GM19438 (cell line): Measurements from ENCODE around the gene UBE2A.

Experiments
- ATAC-seq: cut with Tn5 transposase; IDR thresholded peaks from one replicate; pipeline ENCODE4 v1.9.1; 2021; ENCODE audit warnings: low read depth; ENCODE audit not compliant: unreplicated experiment

UBE2A gene

DNA sequence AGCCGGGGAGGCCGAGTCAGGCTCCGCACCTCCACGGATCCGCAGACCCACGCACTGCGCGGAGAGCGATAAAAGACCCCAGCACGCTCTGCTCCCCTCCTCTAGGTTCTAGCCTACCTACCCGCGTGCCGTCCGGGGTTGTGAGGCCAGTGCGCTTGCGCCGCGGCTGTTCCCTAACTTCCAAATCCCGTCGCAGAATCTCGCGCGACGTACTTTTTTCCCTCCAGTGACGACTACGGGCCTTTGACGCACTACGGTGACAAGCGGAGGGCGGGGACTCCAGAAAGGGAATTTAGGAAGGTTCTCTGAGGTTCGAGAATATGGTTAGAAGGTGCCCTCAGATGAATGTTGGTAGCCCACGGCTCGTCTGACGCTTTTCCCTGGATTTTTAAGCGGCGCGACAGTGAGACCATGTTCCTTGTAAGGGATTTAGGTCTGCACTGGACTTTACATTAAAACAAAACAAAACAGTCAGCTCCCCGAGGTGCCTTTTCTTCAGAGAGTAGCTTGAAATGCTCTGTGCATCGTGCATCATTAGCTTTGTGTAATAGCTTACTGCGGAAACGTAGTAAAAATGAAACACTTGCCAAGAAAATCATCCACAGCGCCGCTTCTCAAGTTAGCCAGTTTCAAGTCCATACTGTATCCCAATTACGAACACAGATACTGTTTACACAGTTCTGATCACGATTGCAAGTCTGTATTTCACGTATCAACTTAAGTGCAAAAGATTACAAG lies 32.1 kb downstream of the UBE2A start, which contains the start of gene NKRF:
NKRF (minus strand) TSS at position 145 of the 738 bp plus-strand sequence.
- ATAC-seq = peak; percentile 72

DNA sequence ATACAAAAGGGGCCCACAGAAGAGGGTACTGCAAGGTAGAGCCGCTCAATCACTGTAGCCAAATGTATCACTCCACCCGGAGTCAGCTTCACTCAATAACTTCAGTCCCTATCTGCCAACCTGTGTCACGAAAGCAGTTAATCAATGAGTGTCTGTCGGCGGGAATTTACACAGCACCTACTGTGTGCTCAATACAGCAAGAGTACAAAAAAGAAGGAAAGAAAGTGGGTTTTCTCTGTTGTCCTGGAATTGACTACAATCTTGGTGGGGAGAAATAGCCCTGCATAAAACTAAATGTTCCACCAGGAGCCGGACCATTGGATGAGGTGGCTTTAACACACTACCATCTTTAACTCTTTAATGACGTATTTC lies 32.6 kb downstream of the UBE2A start:
- no peak for ATAC-seq

GRCh38 chrX:119614776-119615175 lies 40.4 kb downstream of the UBE2A start:
- ATAC-seq = no peak

DNA sequence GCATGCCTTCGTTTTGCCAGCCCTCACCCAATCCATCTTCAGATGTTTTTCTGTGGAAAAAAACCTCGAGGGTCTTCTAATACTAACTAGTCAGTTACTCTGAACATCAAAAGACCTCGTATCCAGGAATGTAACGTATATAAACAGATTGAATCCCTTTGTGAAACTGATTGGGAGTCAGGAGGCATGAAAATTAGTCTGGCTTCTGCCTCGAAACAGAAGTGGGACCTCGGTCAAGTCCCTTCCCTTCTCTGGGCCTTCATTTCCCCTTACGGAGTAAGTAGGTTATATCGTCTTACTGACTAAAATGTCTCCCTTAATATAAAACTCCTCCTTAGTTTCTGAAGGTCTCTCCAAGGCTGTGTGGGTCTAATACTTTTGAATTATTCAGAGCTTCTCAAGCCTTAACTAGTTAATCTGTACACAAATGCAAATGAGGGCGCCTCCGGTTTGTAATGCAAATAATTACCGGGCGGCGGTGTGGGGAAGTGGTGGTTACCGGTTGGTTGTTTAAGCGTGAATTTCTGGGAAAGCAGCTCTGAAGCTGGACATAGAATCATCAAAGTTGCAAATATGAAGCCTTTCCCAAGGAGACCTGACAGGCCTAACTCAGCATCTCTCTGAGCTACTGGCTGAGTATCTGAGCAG lies 43.3 kb downstream of the UBE2A start:
- peak; percentile 69 for ATAC-seq

DNA sequence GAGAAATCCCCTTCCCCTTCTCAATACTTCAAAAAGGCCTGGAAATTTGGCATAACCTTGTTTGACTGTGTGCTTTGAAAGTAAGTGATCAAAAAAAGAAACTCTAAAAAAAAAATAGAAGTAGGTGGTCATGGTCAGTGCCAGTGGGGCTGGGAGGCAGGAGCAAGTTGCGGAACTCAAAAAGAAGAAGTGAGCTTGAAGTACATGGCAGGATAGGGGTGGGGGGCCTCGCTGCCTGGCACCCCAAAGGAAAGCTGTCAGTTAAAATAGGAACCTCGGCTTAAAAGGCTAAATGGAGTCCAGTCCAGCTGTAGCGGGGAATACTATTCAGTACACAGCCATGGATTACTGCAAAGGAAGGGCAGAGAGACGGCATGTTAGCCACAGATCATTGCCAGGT lies 44.1 kb downstream of the UBE2A start:
- no peak for ATAC-seq

GRCh38 chrX:119622356-119623232 lies 48.2 kb downstream of the UBE2A start:
- no peak for ATAC-seq

DNA sequence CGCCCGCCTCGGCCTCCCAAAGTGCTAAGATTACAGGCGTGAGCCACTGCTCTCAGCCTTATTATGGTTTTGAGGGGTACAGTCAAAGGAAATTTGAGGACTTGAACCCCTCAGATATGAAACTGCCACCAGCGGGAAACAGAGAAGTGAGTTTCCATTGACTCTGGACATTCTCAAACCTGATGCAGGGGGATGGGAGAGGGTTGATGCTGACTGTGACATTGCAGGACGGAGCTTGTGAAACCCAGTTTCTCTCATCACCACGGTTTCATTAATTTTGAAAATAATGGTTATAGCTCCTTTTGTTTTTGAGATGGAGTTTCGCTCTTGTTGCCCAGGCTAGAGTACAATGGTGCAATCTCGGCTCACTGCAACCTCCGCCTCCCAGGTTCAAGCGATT lies 50.1 kb downstream of the UBE2A start:
- no peak for ATAC-seq

GRCh38 chrX:119624951-119625668 lies 50.7 kb downstream of the UBE2A start:
- no peak for ATAC-seq

- ATAC-seq = no peak
Measured at GRCh38 chrX:119625843-119626242, 51.5 kb downstream of the UBE2A start.
